SK-N-SH (cell line): Measurements from ENCODE around the gene CDH13. TPM values are rescaled to one million over a fixed set of nuclear protein-coding genes. Genes with fewer than 3 reads are reported as not detected.

Experiments
- CTCF ChIA-PET: fragments of 300-600, 350-600 bp; formaldehyde crosslinking; extraction: SDS; loops from one replicate; lab custom pipeline; 2021; lab: Yijun Ruan, JAX
- POLR2A ChIA-PET: fragments of 350-600 bp; sonication (Branson Sonifier 250); formaldehyde crosslinking; extraction: SDS; loops from one replicate; lab custom pipeline; 2020; ENCODE audit warnings: antibody characterized with exemption, inconsistent platforms; lab: Yijun Ruan, JAX
- DNase-seq: peaks from one replicate; pipeline ENCODE4 v3.0.0; 2012
- H2AFZ ChIP-seq: fragments of 200-600 bp; sonication (generic); 2 replicates; pipeline ENCODE4 v1.8.1; 2016; ENCODE audit warnings: antibody characterized with exemption, mild to moderate bottlenecking, low read depth
- H3F3A ChIP-seq: fragments of 200-600 bp; sonication (generic); replicated peaks from 2 replicates; pipeline ENCODE3; 2016; ENCODE audit warnings: antibody characterized with exemption, mild to moderate bottlenecking; ENCODE audit not compliant: insufficient read depth
- H3K27ac ChIP-seq, 2 experiments: fragments of 200-500 bp in 1 of 2; fragments of 200-600 bp in 1 of 2; sonication (Bioruptor generic) in 1 of 2; sonication (generic), shearing (Covaris generic) in 1 of 2; 2 replicates each; pipeline versions ENCODE4 v1.5.1 to v1.6.1; 2014 to 2016; ENCODE audit warnings: low read depth in 2 of 2, inconsistent platforms in 1 of 2, low read length in 1 of 2, mild to moderate bottlenecking in 1 of 2, mixed read lengths in 1 of 2
- H3K27me3 ChIP-seq: fragments of 200-600 bp; sonication (generic), shearing (Covaris generic); 2 replicates; pipeline ENCODE4 v1.6.1; 2016; ENCODE audit warnings: mixed run types; ENCODE audit not compliant: insufficient read depth
- H3K36me3 ChIP-seq, 2 experiments: fragments of 200-500 bp in 1 of 2; fragments of 200-600 bp in 1 of 2; sonication (Bioruptor generic) in 1 of 2; sonication (generic) in 1 of 2; replicated peaks in 1 of 2; 2 replicates each; pipeline versions ENCODE3 to v1.5.1; 2014 to 2016; ENCODE audit warnings: low read length in 1 of 2, mild to moderate bottlenecking in 1 of 2; ENCODE audit not compliant: insufficient read depth in 2 of 2, control insufficient read depth in 1 of 2
- H3K4me1 ChIP-seq, 2 experiments: fragments of 200-500 bp in 1 of 2; fragments of 200-600 bp in 1 of 2; sonication (Bioruptor generic) in 1 of 2; sonication (generic), shearing (Covaris generic) in 1 of 2; 2 replicates each; pipeline versions ENCODE4 v1.5.1 to v1.6.1; 2014 to 2016; ENCODE audit warnings: low read depth in 1 of 2, low read length in 1 of 2, mixed run types in 1 of 2; ENCODE audit not compliant: insufficient read depth in 2 of 2, control insufficient read depth in 1 of 2
- H3K4me2 ChIP-seq: fragments of 200-600 bp; sonication (generic), shearing (Covaris generic); 2 replicates; pipeline ENCODE4 v1.6.1; 2017; ENCODE audit warnings: mixed run types
- H3K4me3 ChIP-seq, 2 experiments: fragments of 200-500 bp in 1 of 2; fragments of 200-600 bp in 1 of 2; sonication (Bioruptor generic) in 1 of 2; sonication (generic), shearing (Covaris generic) in 1 of 2; 2 replicates each; pipeline versions ENCODE4 v1.5.1 to v1.8.1; 2014 to 2016; ENCODE audit warnings: low read depth in 2 of 2, inconsistent platforms in 1 of 2, low read length in 1 of 2, mild to moderate bottlenecking in 1 of 2, mixed read lengths in 1 of 2, moderate library complexity in 1 of 2
- H3K79me2 ChIP-seq: fragments of 200-600 bp; sonication (generic); 2 replicates; pipeline ENCODE4 v1.8.1; 2017; ENCODE audit warnings: mild to moderate bottlenecking; ENCODE audit not compliant: insufficient read depth
- H3K9ac ChIP-seq: fragments of 200-600 bp; sonication (generic); 2 replicates; pipeline ENCODE4 v1.6.1; 2017; ENCODE audit warnings: mixed run types
- H3K9me2 ChIP-seq: fragments of 200-600 bp; sonication (generic); 2 replicates; pipeline ENCODE4 v1.6.1; 2017; ENCODE audit warnings: mixed run types
- H3K9me3 ChIP-seq: fragments of 200-600 bp; sonication (generic); 2 replicates; pipeline ENCODE4 v1.6.1; 2017; ENCODE audit warnings: mixed run types, mild to moderate bottlenecking, moderate library complexity
- H4K20me1 ChIP-seq: fragments of 200-600 bp; sonication (generic); 2 replicates; pipeline ENCODE4 v1.6.1; 2017; ENCODE audit warnings: mild to moderate bottlenecking, mixed run types; ENCODE audit not compliant: insufficient read depth
- CHD2 ChIP-seq: fragments of 150-350 bp; IDR thresholded peaks from 2 replicates; pipeline ENCODE4 v1.6.1; 2018; ENCODE audit warnings: low read length; ENCODE audit not compliant: partially characterized antibody
- CTCF ChIP-seq: fragments of 200-600 bp; sonication (generic); IDR thresholded peaks from 2 replicates; pipeline ENCODE4 v1.6.1; 2017; ENCODE audit warnings: antibody characterized with exemption, mild to moderate bottlenecking, moderate library complexity
- ELF1 ChIP-seq: IDR thresholded peaks from 2 replicates; pipeline ENCODE4 v1.4.0; 2012
- FOXJ3 ChIP-seq: sonication (generic); formaldehyde crosslinking; IDR thresholded peaks from 2 replicates; pipeline ENCODE4 v1.5.1; 2020; ENCODE audit warnings: mild to moderate bottlenecking, missing genetic modification reagents
- FOXM1 ChIP-seq: IDR thresholded peaks from 2 replicates; pipeline ENCODE4 v1.4.0; 2012; ENCODE audit warnings: low read depth, mild to moderate bottlenecking
- GATA2 ChIP-seq: sonication (generic); formaldehyde crosslinking; IDR thresholded peaks from 2 replicates; pipeline ENCODE4 v1.5.0; 2020; ENCODE audit warnings: mild to moderate bottlenecking, missing genetic modification reagents
- JUND ChIP-seq: IDR thresholded peaks from 2 replicates; pipeline ENCODE4 v1.4.0; 2012
- MEF2A ChIP-seq: IDR thresholded peaks from 2 replicates; pipeline ENCODE4 v1.4.0; 2012; ENCODE audit warnings: low read depth, borderline replicate concordance
- NFIC ChIP-seq: IDR thresholded peaks from 2 replicates; pipeline ENCODE4 v1.4.0; 2012; ENCODE audit warnings: borderline replicate concordance
- NRF1 ChIP-seq: IDR thresholded peaks from 2 replicates; pipeline ENCODE4 v1.6.1; 2012; ENCODE audit warnings: low read depth, mild to moderate bottlenecking, low read length
- RXRA ChIP-seq: IDR thresholded peaks from 2 replicates; pipeline ENCODE4 v1.4.0; 2012; ENCODE audit warnings: low read depth, mild to moderate bottlenecking, borderline replicate concordance
- SIN3A ChIP-seq: IDR thresholded peaks from 2 replicates; pipeline ENCODE4 v1.6.1; 2012; ENCODE audit warnings: low read depth, mild to moderate bottlenecking, low read length, moderate library complexity, borderline replicate concordance
- TCF12 ChIP-seq: IDR thresholded peaks from 2 replicates; pipeline ENCODE4 v1.4.0; 2012
- TEAD4 ChIP-seq: IDR thresholded peaks from 2 replicates; pipeline ENCODE4 v1.4.0; 2012; ENCODE audit warnings: mild to moderate bottlenecking, borderline replicate concordance; ENCODE audit not compliant: insufficient read depth
- WGBS: methylation state at CpG from one replicate; pipeline ENCODE4 v1.1.6; 2017; ENCODE audit warnings: low lambda C conversion rate; 5-methylcytosine and 5-hydroxymethylcytosine counted together
- polyA plus RNA-seq, 3 experiments: library from polyadenylated mRNA; depleted of rRNA; stranded (reverse); fragments of >200 nt; gene quantifications; 2 replicates each; pipeline ENCODE4 v1.2.3, GENCODE V29; 2012
- TF ChIP-seq, protein P1 (sequence below): IDR thresholded peaks from 2 replicates; pipeline ENCODE4 v1.6.1; 2012; ENCODE audit warnings: mild to moderate bottlenecking, low read depth, low read length, moderate library complexity
- TF ChIP-seq, protein P2 (sequence below): fragments of 150-350 bp; IDR thresholded peaks from 2 replicates; pipeline ENCODE4 v1.6.1; 2016; ENCODE audit warnings: mild to moderate bottlenecking, low read depth, low read length
- TF ChIP-seq, protein P3 (sequence below): fragments of 150-350 bp; IDR thresholded peaks from 2 replicates; pipeline ENCODE4 v1.6.1; 2017; ENCODE audit warnings: antibody characterized with exemption, low read length, low read depth, borderline replicate concordance

The CDH13 gene
- polyA plus RNA-seq, 1 of the 3 experiments (the other 2 are of a cell fraction): 93.0 TPM

DNA sequence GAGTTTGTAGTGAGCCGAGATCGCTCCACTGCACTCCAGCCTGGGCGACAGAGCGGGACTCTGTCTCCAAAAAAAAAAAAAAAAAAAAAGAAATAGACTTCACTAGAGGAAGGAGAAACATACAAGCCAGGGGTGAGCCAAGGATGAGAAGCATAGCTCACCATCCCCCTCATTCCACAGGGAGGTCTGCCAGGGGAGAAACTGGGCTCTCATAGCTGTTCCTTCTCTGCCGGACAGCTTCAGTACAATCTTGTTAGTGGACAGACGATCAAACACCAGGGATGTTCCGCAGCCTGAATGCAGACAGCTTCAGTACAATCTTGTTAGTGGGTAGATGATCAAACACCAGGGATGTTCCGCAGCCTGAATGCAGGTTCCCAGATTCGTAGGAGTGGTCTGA, 509.6 kb downstream of the CDH13 start:
- H2AFZ ChIP-seq: no peak overlapping the region
- no peak overlapping the region for H3K4me3 ChIP-seq
- H3K27ac ChIP-seq: no peak overlapping the region
- H3K9ac ChIP-seq: no peak overlapping the region
- WGBS: 45% methylated on average over 8 of the region's 9 CpGs
- no peaks in the 10 kb centered on the region for H3K36me3 ChIP-seq
- ChIA-PET POLR2A (no interaction called here), CTCF (no interaction called here)
- no peaks in the 10 kb centered on the region for H3K79me2 ChIP-seq
- H4K20me1 ChIP-seq: no peaks in the 10 kb centered on the region
- 0 out of 2 replicates have a peak overlapping the region, but pooled peaks have one; percentile 62 for H3K4me2 ChIP-seq
- no peaks in the 10 kb centered on the region for H3F3A ChIP-seq
- no peak for TF ChIP-seq ELF1
- no peak for TF ChIP-seq CHD2
- TF ChIP-seq, protein P1, sequence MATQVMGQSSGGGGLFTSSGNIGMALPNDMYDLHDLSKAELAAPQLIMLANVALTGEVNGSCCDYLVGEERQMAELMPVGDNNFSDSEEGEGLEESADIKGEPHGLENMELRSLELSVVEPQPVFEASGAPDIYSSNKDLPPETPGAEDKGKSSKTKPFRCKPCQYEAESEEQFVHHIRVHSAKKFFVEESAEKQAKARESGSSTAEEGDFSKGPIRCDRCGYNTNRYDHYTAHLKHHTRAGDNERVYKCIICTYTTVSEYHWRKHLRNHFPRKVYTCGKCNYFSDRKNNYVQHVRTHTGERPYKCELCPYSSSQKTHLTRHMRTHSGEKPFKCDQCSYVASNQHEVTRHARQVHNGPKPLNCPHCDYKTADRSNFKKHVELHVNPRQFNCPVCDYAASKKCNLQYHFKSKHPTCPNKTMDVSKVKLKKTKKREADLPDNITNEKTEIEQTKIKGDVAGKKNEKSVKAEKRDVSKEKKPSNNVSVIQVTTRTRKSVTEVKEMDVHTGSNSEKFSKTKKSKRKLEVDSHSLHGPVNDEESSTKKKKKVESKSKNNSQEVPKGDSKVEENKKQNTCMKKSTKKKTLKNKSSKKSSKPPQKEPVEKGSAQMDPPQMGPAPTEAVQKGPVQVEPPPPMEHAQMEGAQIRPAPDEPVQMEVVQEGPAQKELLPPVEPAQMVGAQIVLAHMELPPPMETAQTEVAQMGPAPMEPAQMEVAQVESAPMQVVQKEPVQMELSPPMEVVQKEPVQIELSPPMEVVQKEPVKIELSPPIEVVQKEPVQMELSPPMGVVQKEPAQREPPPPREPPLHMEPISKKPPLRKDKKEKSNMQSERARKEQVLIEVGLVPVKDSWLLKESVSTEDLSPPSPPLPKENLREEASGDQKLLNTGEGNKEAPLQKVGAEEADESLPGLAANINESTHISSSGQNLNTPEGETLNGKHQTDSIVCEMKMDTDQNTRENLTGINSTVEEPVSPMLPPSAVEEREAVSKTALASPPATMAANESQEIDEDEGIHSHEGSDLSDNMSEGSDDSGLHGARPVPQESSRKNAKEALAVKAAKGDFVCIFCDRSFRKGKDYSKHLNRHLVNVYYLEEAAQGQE: no peak
- no peak for DNase-seq
- no peaks in the 10 kb centered on the region for H3K27me3 ChIP-seq
- H3K9me3 ChIP-seq: no peaks in the 10 kb centered on the region
- no peaks in the 10 kb centered on the region for H3K9me2 ChIP-seq
- no peaks in the 10 kb centered on the region for H3K4me1 ChIP-seq

- Histone ChIP-seq H3K27me3 (no peaks in the 10 kb centered on the region), H4K20me1 (no peaks in the 10 kb centered on the region), H3K79me2 (no peaks in the 10 kb centered on the region), H3K4me3 (no peak overlapping the region; a peak in 1 of 4 replicates), H3K9me3 (no peaks in the 10 kb centered on the region), H3K27ac (peak overlapping the region in 1 of 2 experiments; percentile 34; a peak in 1 of 4 replicates), H3K4me2 (peak overlapping the region; percentile 62), H3K9me2 (no peaks in the 10 kb centered on the region), H2AFZ (peak overlapping the region; percentile 42), H3K9ac (peak overlapping the region; percentile 28; the same call in 1 of the 2 replicates), H3K36me3 (no peaks in the 10 kb centered on the region), H3K4me1 (no peaks in the 10 kb centered on the region), H3F3A (no peaks in the 10 kb centered on the region)
- POLR2A ChIA-PET: no interaction called here
- no peak for DNase-seq
- TF ChIP-seq CTCF (no peak), FOXJ3 (CRISPR knock-in tag) (no peak), ELF1 (no peak), TEAD4 (no peak), TCF12 (no peak), FOXM1 (no peak), MEF2A (no peak), JUND (no peak), SIN3A (no peak), RXRA (no peak), GATA2 (CRISPR knock-in tag) (no peak), NFIC (no peak), NRF1 (no peak)
- TF ChIP-seq, protein P2, sequence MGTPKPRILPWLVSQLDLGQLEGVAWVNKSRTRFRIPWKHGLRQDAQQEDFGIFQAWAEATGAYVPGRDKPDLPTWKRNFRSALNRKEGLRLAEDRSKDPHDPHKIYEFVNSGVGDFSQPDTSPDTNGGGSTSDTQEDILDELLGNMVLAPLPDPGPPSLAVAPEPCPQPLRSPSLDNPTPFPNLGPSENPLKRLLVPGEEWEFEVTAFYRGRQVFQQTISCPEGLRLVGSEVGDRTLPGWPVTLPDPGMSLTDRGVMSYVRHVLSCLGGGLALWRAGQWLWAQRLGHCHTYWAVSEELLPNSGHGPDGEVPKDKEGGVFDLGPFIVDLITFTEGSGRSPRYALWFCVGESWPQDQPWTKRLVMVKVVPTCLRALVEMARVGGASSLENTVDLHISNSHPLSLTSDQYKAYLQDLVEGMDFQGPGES: no peak
- TF ChIP-seq, protein P3, sequence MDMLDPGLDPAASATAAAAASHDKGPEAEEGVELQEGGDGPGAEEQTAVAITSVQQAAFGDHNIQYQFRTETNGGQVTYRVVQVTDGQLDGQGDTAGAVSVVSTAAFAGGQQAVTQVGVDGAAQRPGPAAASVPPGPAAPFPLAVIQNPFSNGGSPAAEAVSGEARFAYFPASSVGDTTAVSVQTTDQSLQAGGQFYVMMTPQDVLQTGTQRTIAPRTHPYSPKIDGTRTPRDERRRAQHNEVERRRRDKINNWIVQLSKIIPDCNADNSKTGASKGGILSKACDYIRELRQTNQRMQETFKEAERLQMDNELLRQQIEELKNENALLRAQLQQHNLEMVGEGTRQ: no peak
- CTCF ChIA-PET: no interaction called here
- WGBS: 71% methylated on average over 1 of the region's 5 CpGs
These were observed 510.2 kb downstream of the CDH13 start for GRCh38 chr16:83136924-83137323.
